ENCODE measurements around the gene SPNS1. TPM values are rescaled to one million over a fixed set of nuclear protein-coding genes. Genes with fewer than 3 reads are reported as not detected.

The SPNS1 gene
- total RNA-seq, 1 donor from 2014 or later = 29.0 TPM

GRCh38 chr16:29007730-29008593, 33.4 kb downstream of the SPNS1 start:
- TF ChIP-seq POLR2A (IDR thresholded peaks at IDR 0.05) (no peak), CTCF (IDR thresholded peaks at IDR 0.05) (no peak), POLR2AphosphoS5 (IDR thresholded peaks at IDR 0.05; ENCODE audit: insufficient read depth in 1 of 2, low read depth in 1 of 2) (no peak)
- intact Hi-C loops (cut with DNase I) = no loop called here

GRCh38 chr16:29009050-29009837, 34.7 kb downstream of the SPNS1 start:
- TF ChIP-seq CTCF (IDR thresholded peaks at IDR 0.05) (no peak), POLR2A (IDR thresholded peaks at IDR 0.05) (no peak), POLR2AphosphoS5 (IDR thresholded peaks at IDR 0.05; ENCODE audit: insufficient read depth in 1 of 2, low read depth in 1 of 2) (no peak)
- H3K4me3 ChIP-seq = no peak overlapping the region
- H3K27ac ChIP-seq = no peak overlapping the region
- H3K9me3 ChIP-seq = no peaks in the 10 kb centered on the region
- H3K4me1 ChIP-seq = peaks cover 12% of the 10 kb centered on the region
- no peaks in the 10 kb centered on the region for H3K27me3 ChIP-seq
- DNase-seq (ENCODE audit: extremely low spot score in 2 of 2) = no peak
- intact Hi-C loops (cut with DNase I) = no loop called here
- H3K36me3 ChIP-seq = no peaks in the 10 kb centered on the region

More at GRCh38 chr16:29007730-29008593, 33.4 kb downstream of the SPNS1 start:
- Histone ChIP-seq H3K4me3 (no peak overlapping the region), H3K27ac (no peak overlapping the region), H3K27me3 (no peaks in the 10 kb centered on the region), H3K4me1 (peaks cover 12% of the 10 kb centered on the region), H3K9me3 (no peaks in the 10 kb centered on the region), H3K36me3 (no peaks in the 10 kb centered on the region)
- DNase-seq (ENCODE audit: extremely low spot score in 2 of 2) = no peak

GRCh38 chr16:29009838-29010166, 35.2 kb downstream of the SPNS1 start:
- H3K9me3 ChIP-seq = no peaks in the 10 kb centered on the region
- TF ChIP-seq POLR2A (IDR thresholded peaks at IDR 0.05) (no peak), POLR2AphosphoS5 (IDR thresholded peaks at IDR 0.05; ENCODE audit: insufficient read depth in 1 of 2, low read depth in 1 of 2) (no peak), CTCF (IDR thresholded peaks at IDR 0.05) (no peak)
- DNase-seq (ENCODE audit: extremely low spot score in 2 of 2) = no peak
- intact Hi-C loops (cut with DNase I) = no loop called here
- peaks cover 12% of the 10 kb centered on the region for H3K4me1 ChIP-seq
- H3K27ac ChIP-seq = no peak overlapping the region
- H3K4me3 ChIP-seq = no peak overlapping the region
- no peaks in the 10 kb centered on the region for H3K36me3 ChIP-seq
- H3K27me3 ChIP-seq = no peaks in the 10 kb centered on the region

GRCh38 chr16:29011112-29011511, 36.5 kb downstream of the SPNS1 start:
- Histone ChIP-seq H3K4me1 (peaks cover 12% of the 10 kb centered on the region), H3K4me3 (no peak overlapping the region), H3K27me3 (no peaks in the 10 kb centered on the region), H3K9me3 (no peaks in the 10 kb centered on the region), H3K27ac (no peak overlapping the region), H3K36me3 (no peaks in the 10 kb centered on the region)
- no peak for DNase-seq (ENCODE audit: extremely low spot score in 2 of 2)
- TF ChIP-seq POLR2A (IDR thresholded peaks at IDR 0.05) (no peak), POLR2AphosphoS5 (IDR thresholded peaks at IDR 0.05; ENCODE audit: insufficient read depth in 1 of 2, low read depth in 1 of 2) (no peak), CTCF (IDR thresholded peaks at IDR 0.05) (no peak)
- intact Hi-C loops (cut with DNase I) = no loop called here

Measured in vagina (tissue), 2 donors.